ENCODE results near the gene COL8A2.
A peak's percentile ranks its signal among the peaks of the same experiment; 100 is the strongest.

COL8A2 gene

DNA sequence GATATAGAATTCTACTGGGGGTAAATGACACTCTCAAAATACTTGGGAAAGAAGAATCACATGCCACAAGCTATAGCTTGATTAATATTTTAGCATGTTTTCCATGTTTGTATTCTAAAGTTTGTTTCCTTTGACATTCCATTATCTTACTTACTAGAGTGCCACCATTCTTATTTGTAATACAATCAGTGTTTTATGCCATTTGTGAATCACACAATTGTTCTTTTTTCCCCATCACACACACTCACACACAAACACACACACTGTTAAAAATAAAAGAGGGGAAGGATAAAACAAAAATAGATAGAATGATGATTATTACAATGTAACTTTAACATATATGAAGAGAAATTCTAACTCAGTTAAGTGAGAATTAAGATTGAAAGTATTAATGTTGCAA, 57.2 kb downstream of the COL8A2 start:
- DNase-seq (ENCODE audit: low read depth in 1 of 2, low spot score in 1 of 2), result no peak

DNA sequence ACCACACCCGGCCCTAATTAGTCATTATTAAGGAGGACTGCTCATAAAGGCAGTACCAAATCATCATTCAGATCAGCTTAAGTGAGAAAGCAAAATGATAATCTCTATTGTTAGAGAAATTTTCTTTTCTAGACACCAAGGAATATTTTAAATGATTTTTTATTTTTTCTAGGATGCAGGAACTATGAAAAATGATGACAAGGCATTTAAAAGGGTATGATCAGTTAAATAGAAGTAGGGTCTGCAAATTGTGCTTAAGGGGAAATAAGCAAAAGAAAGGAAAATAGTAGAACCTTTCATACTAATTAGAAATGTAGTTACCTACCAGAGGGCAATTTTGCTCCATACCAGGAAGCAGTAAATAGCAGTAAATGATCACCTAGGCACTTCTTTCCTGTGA, 62.7 kb downstream of the COL8A2 start:
- no peak for TF ChIP-seq GABPA (IDR thresholded peaks at IDR 0.05; ENCODE audit: low read depth)
- TF ChIP-seq POLR2AphosphoS5 (IDR thresholded peaks at IDR 0.05; ENCODE audit: low read depth), result no peak
- TF ChIP-seq SPI1 (IDR thresholded peaks at IDR 0.05; ENCODE audit: borderline replicate concordance, low read depth), result no peak
- TF ChIP-seq, protein P1, sequence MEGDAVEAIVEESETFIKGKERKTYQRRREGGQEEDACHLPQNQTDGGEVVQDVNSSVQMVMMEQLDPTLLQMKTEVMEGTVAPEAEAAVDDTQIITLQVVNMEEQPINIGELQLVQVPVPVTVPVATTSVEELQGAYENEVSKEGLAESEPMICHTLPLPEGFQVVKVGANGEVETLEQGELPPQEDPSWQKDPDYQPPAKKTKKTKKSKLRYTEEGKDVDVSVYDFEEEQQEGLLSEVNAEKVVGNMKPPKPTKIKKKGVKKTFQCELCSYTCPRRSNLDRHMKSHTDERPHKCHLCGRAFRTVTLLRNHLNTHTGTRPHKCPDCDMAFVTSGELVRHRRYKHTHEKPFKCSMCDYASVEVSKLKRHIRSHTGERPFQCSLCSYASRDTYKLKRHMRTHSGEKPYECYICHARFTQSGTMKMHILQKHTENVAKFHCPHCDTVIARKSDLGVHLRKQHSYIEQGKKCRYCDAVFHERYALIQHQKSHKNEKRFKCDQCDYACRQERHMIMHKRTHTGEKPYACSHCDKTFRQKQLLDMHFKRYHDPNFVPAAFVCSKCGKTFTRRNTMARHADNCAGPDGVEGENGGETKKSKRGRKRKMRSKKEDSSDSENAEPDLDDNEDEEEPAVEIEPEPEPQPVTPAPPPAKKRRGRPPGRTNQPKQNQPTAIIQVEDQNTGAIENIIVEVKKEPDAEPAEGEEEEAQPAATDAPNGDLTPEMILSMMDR (IDR thresholded peaks at IDR 0.05; ENCODE audit: insufficient read depth, low read length), result no peak
- TF ChIP-seq, protein P2, sequence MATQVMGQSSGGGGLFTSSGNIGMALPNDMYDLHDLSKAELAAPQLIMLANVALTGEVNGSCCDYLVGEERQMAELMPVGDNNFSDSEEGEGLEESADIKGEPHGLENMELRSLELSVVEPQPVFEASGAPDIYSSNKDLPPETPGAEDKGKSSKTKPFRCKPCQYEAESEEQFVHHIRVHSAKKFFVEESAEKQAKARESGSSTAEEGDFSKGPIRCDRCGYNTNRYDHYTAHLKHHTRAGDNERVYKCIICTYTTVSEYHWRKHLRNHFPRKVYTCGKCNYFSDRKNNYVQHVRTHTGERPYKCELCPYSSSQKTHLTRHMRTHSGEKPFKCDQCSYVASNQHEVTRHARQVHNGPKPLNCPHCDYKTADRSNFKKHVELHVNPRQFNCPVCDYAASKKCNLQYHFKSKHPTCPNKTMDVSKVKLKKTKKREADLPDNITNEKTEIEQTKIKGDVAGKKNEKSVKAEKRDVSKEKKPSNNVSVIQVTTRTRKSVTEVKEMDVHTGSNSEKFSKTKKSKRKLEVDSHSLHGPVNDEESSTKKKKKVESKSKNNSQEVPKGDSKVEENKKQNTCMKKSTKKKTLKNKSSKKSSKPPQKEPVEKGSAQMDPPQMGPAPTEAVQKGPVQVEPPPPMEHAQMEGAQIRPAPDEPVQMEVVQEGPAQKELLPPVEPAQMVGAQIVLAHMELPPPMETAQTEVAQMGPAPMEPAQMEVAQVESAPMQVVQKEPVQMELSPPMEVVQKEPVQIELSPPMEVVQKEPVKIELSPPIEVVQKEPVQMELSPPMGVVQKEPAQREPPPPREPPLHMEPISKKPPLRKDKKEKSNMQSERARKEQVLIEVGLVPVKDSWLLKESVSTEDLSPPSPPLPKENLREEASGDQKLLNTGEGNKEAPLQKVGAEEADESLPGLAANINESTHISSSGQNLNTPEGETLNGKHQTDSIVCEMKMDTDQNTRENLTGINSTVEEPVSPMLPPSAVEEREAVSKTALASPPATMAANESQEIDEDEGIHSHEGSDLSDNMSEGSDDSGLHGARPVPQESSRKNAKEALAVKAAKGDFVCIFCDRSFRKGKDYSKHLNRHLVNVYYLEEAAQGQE (IDR thresholded peaks at IDR 0.05; ENCODE audit: insufficient replicate concordance, low read depth), result no peak
- no peak for DNase-seq (ENCODE audit: low read depth in 1 of 2, low spot score in 1 of 2)
- Histone ChIP-seq H3K27me3 (ENCODE audit: insufficient read depth, poor library complexity, severe bottlenecking) (no peaks in the 10 kb centered on the region), H3K27ac (replicated peaks) (no peak overlapping the region), H3K4me3 (replicated peaks; ENCODE audit: insufficient read depth, low read length) (no peak overlapping the region)

More for the DNA sequence above, 57.2 kb downstream of the COL8A2 start:
- Histone ChIP-seq H3K27ac (replicated peaks) (no peak overlapping the region), H3K4me3 (replicated peaks; ENCODE audit: insufficient read depth, low read length) (no peak overlapping the region), H3K27me3 (ENCODE audit: insufficient read depth, poor library complexity, severe bottlenecking) (no peaks in the 10 kb centered on the region)
- TF ChIP-seq, protein P1 (IDR thresholded peaks at IDR 0.05; ENCODE audit: insufficient read depth, low read length), result no peak
- TF ChIP-seq, protein P2 (IDR thresholded peaks at IDR 0.05; ENCODE audit: insufficient replicate concordance, low read depth), result no peak
- no peak for TF ChIP-seq GABPA (IDR thresholded peaks at IDR 0.05; ENCODE audit: low read depth)
- no peak for TF ChIP-seq POLR2AphosphoS5 (IDR thresholded peaks at IDR 0.05; ENCODE audit: low read depth)
- no peak for TF ChIP-seq SPI1 (IDR thresholded peaks at IDR 0.05; ENCODE audit: borderline replicate concordance, low read depth)

DNA sequence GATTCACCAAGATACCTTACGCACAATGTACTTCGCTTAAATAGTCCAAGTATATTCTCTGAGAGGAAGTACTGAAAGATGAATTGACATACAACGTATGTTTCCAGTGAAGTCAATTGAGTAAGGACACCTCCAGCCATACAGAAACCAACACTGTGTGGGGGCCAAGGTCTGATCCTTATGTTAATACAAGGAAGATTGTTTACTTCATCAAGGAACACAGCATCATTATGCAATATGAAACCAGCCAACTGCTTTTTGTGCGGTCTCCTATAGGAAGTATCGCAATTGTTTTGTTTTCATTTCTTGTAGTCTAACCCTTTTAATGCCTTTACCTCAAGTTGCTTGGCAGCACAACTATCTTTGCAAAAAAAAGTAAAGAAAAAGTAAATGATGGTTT, 69.3 kb downstream of the COL8A2 start:
- no peak overlapping the region for H3K4me3 ChIP-seq (replicated peaks; ENCODE audit: insufficient read depth, low read length)
- TF ChIP-seq POLR2AphosphoS5 (IDR thresholded peaks at IDR 0.05; ENCODE audit: low read depth), result no peak
- TF ChIP-seq GABPA (IDR thresholded peaks at IDR 0.05; ENCODE audit: low read depth), result no peak
- peak; percentile 7; the same call in 1 of the 2 replicates for TF ChIP-seq SPI1 (IDR thresholded peaks at IDR 0.05; ENCODE audit: borderline replicate concordance, low read depth)
- H3K27me3 ChIP-seq (ENCODE audit: insufficient read depth, poor library complexity, severe bottlenecking), result no peaks in the 10 kb centered on the region
- peak; percentile 51 to 88 for DNase-seq (ENCODE audit: low read depth in 1 of 2, low spot score in 1 of 2)
- H3K27ac ChIP-seq (replicated peaks), result peak overlapping the region; percentile 41

DNA sequence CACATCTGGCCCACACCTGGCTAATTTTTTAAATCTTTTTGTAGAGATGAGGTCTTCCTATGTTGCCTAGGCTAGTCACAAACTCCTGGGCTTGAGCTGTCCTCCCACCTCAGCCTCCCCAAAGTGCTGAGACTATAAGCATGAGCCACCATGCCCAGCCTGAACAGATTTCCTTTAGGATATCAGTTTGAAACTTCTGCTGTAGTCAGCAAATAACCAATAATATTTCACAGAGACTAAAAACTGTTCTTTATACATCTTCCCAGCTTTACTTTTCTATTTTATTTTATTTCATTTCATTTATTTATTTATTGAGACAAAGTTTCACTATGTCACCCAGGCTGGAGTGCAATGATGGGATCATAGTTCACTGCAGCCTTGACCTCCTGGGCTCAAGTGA, 71.0 kb downstream of the COL8A2 start:
- H3K4me3 ChIP-seq (replicated peaks; ENCODE audit: insufficient read depth, low read length), result no peak overlapping the region
- no peak for DNase-seq (ENCODE audit: low read depth in 1 of 2, low spot score in 1 of 2)
- no peaks in the 10 kb centered on the region for H3K27me3 ChIP-seq (ENCODE audit: insufficient read depth, poor library complexity, severe bottlenecking)
- no peak for TF ChIP-seq SPI1 (IDR thresholded peaks at IDR 0.05; ENCODE audit: borderline replicate concordance, low read depth)
- H3K27ac ChIP-seq (replicated peaks), result no peak overlapping the region

DNA sequence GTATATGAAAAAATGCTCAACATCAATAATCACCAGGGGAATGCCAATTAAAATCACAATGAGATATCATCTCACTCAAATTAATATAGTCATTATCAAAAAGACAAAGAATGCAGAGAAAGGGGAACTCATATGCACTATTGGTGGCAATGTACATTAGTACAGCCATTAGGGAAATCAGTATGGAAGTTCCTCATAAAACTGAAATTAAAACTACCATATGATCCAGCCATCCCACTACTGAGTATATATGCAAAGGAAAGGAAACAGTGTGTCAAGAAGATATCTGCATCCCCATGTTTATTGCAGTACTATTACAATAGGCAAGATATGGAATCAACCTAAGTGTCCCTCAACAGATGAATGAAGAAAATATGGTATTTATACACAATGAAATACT, 73.2 kb downstream of the COL8A2 start:
- DNase-seq (ENCODE audit: low read depth in 1 of 2, low spot score in 1 of 2), result no peak
- Histone ChIP-seq H3K27ac (replicated peaks) (no peak overlapping the region), H3K4me3 (replicated peaks; ENCODE audit: insufficient read depth, low read length) (no peak overlapping the region), H3K27me3 (ENCODE audit: insufficient read depth, poor library complexity, severe bottlenecking) (no peaks in the 10 kb centered on the region)
- TF ChIP-seq SPI1 (IDR thresholded peaks at IDR 0.05; ENCODE audit: borderline replicate concordance, low read depth) (peak; percentile 12; the same call in 1 of the 2 replicates), GABPA (IDR thresholded peaks at IDR 0.05; ENCODE audit: low read depth) (no peak), POLR2AphosphoS5 (IDR thresholded peaks at IDR 0.05; ENCODE audit: low read depth) (no peak)
- TF ChIP-seq, protein P2 (IDR thresholded peaks at IDR 0.05; ENCODE audit: insufficient replicate concordance, low read depth), result no peak
